Kidney tubule cell (primary cell): ENCODE measurements around the gene PLSCR1.

Experiments
- DNase-seq: peaks from one replicate; pipeline ENCODE4 v3.0.0-alpha.2; 2018; ENCODE audit warnings: low spot score

The PLSCR1 gene

DNA sequence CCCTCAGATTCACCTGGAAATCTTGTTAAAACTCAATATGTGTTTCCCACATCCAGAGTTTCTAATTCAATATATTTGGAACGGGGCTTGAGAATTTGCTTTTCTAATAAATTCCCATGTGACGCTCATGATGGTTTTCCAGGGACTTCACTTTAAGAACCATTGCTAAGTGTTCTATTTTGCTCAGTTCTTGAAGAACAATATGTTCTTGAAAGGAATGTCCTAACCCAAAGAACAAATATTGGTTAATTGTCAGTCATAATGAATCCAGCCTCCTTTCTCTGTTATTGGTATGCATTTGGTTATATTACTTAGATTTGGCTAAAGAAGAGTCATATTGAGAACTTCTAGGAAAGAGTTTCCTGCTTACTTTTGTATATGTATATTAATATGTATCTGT lies 70.7 kb downstream of the PLSCR1 start:
- DNase-seq: no peak

DNA sequence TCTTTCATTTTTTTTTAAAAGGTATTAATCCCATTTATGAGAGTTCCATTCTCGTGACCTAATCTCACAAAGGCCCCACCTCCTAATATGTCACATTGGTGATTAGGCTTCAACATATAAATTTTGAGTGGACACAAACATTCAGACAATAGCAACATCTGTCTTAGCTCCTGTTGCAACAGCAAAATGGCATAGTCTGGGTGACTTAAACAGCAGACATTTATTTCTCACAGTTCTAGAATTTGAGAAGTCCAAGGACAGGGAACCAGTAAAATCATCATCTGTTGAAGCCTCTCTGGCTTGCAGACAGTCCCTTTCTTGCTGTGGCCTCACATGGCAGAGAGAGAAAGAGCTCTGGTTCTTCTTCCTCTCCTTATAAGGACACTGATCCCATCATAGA lies 71.8 kb downstream of the PLSCR1 start:
- DNase-seq: no peak

DNA sequence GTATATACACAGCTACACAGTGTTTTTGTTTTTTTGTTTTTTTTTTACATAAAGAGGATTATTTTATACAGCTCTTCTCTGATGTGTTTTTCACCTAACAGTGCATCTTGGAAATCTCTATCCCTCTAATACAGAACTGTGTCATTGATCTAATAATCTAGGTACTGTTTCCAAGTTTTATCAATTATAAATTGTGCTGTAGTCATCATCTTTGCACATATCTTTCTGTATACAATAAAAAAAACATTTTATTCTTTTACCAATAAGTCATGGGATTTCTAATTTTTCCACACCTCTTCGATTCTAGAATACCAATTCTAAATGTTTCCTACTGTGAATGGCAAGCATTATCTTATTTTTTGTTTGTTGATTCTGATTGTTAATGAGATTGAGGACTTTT lies 73.4 kb downstream of the PLSCR1 start:
- DNase-seq: no peak

DNA sequence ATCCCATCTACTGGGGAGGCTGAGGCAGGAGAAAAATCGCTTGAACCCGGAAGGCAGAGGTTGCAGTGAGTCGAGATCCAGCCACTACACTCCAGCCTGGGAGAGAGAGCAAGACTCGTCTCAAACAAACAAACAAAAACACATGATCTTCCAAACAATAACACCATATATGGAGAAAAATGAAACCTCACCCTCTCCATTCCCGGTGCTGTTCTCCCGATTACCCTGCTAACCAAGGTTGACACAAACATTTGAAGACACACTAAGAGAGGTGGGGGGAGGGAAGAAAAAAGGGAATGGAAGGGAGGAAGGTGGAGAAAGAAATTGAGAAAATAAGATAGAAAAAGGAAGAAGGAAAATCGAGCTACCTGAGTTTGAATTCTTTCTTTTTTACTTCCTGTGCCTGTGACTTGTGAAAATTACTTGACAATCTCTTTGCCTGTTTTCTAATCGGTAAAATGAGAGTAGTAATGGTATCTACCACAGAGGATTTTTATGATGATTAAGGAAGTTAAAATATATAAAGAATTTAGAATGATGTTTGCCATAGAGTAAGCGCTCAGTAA lies 73.9 kb downstream of the PLSCR1 start:
- no peak for DNase-seq

DNA sequence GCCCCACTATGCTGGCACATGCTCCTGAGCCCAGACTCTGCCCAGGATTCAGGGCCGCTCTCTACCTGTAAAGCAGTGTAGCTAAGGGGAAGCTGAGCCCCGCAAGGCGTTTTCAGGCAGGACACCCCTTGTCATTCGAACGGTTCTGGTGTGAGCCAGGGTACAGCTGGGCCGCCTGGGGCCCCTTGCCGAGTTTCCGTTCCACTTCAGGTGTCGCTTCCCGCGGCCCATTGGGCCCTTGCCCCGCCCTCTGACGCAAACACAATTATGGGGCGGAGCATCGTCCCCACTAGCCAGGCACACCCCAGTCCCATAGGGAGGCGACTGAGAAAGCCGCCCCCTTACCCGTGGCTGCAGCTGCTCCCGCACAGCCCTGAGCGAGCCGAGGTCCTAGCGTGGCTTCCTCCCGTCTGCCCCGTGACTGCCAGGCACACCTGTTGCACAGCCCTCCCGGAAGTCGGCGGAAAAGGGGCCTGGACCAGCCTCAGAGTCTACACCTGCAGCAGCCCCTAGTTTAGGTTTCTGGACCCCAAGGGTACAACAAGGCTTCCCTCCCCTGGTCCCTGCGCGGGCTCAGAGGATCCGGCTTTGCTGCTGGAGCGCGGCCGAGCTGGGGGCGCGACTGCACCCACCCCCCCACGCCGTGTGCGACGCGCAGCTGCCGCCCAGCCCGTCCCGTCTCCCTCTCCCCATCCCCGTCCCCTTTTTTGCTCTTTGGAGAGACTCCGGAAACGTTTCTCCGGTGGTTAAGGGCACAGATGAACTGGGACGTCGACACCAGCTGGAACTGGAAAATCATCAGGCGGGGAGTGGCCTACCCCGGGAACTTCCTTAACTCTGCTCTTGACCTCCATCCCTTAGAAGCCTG lies 75.0 kb downstream of the PLSCR1 start, which contains the start of gene PLSCR2:
Gene PLSCR2, minus strand, starts transcription at position 412 of the 868 bp plus-strand sequence. CDS start 9,657 bp downstream, outside the sequence.
- DNase-seq: peak; percentile 80

DNA sequence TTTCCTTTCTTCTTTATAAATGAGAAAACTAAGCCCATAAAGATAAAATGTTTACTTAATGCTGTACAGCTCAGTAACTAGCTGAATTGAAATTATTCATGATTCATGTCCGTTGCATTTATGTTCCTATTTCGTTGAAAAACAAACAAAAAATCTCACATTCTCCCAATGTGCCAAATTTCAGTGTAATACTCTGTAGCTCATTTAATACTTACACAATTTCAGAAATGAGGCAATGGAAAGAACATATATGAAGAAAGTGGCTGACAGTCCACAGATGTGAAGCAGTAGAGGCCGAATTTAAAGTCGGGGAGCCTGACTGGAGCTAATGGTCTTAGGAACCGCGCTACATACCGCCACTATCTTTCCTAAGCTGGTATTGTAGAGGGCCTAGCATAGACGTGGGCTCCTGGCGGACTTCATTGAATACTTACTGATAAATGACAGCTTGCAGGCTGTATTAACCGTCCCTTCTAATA lies 75.7 kb downstream of the PLSCR1 start:
- DNase-seq: no peak

DNA sequence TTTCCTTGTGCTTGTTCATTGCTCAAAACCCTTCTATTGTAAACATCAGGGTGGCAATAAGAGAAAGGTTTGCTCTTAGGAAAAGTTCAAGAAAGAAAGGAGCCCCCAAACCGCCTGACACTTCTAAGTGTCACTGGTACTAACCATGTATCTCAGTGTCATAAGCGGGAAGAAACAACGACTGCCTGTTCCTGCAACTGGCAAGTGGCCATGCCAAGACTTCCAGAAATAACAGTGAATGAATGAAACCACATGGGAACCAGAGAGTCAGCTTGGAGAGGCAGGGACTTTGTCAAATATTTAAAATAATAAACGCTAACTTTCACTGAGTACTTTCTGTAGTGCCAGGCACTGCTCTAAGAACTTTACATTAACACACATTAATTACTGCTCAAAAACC lies 76.2 kb downstream of the PLSCR1 start:
- no peak for DNase-seq

DNA sequence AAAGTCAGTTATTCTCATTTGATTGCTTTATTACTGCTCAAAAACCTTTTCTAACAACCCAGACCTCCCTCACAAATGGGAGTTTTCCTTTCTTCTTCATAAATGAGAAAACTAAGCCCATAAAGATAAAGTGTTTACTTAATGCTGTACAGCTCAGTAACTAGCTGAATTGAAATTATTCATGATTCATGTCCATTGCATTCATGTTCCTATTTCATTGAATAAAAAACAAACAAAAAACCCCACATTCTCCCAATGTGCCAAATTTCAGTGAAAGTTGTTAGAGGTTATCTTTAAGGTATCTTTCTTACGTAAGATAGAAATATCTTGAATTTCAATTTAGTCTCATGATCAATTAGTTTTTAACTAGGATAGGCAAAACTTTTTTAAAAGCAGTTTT lies 77.8 kb downstream of the PLSCR1 start:
- no peak for DNase-seq

DNA sequence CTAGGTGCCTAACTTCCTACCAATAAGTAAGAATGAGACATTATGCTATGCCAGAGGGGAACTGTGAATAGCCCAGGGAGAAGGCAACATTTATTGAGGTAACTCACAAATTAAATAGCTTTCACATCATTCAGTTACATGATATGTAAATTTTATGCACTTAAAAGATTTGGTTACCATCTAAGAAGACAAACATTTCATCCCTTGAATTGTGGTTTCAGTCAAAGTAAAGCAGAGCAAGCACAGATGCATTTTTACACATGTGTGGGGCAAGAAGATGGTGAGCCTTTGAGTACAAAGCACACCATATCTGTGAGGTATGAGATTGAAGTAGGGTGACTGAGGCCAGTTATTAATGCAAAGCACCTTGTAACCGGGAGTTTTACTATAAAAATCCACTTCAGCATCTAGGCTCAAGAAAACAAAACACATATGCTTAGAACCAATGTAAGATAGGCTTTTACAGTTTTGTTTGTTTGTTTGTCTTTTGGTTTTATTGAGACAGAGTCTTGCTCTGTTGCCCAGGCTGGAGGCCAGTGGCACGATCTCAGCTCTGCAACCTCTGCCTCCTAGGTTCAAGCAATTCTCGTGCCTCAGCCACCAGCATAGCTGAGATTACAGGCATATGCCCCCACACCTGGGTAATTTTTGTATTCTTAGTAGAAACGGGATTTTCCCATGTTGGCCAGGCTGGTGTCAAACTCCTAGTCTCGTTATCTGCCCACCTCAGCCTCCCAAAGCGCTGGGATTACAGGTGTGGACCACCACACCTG lies 78.5 kb downstream of the PLSCR1 start:
- no peak for DNase-seq
